22Rv1 (cell line): ENCODE measurements around the gene IGF1.

Experiments used
- ZFX ChIP-seq: fragments of 450-650 bp; IDR thresholded peaks from 2 replicates; pipeline ENCODE4 v1.6.1; 2017; ENCODE audit warnings: antibody characterized with exemption, borderline replicate concordance
- TF ChIP-seq, protein P1 (sequence below): fragments of 450-650 bp; IDR thresholded peaks from 2 replicates; pipeline ENCODE4 v1.5.1; 2017; ENCODE audit warnings: mild to moderate bottlenecking

- TF ChIP-seq, protein P1, sequence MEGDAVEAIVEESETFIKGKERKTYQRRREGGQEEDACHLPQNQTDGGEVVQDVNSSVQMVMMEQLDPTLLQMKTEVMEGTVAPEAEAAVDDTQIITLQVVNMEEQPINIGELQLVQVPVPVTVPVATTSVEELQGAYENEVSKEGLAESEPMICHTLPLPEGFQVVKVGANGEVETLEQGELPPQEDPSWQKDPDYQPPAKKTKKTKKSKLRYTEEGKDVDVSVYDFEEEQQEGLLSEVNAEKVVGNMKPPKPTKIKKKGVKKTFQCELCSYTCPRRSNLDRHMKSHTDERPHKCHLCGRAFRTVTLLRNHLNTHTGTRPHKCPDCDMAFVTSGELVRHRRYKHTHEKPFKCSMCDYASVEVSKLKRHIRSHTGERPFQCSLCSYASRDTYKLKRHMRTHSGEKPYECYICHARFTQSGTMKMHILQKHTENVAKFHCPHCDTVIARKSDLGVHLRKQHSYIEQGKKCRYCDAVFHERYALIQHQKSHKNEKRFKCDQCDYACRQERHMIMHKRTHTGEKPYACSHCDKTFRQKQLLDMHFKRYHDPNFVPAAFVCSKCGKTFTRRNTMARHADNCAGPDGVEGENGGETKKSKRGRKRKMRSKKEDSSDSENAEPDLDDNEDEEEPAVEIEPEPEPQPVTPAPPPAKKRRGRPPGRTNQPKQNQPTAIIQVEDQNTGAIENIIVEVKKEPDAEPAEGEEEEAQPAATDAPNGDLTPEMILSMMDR = no peak
- TF ChIP-seq ZFX = no peak
Observed at GRCh38 chr12:102504871-102505270, 24.5 kb upstream of the IGF1 start.
